WTC11 (cell line): Measurements from ENCODE around the gene SYTL1. TPM values are rescaled to one million over a fixed set of nuclear protein-coding genes. Genes with fewer than 3 reads are reported as not detected.

ENCODE experiments used
- ATAC-seq: fragments of 200-7000 bp; cut with Tn5 transposase; 2 replicates; pipeline ENCODE4 v1.10.0; 2021; ENCODE audit warnings: mild to moderate bottlenecking, moderate library complexity
- CTCF ChIA-PET: fragments of 300-600 bp; sonication (Branson Sonifier 250); formaldehyde crosslinking; loops from one replicate; lab custom pipeline; 2021; ENCODE audit warnings: antibody characterized with exemption; lab: Charles Lee
- POLR2A ChIA-PET: fragments of 350-600 bp; sonication (Branson Sonifier 250); formaldehyde crosslinking; loops from one replicate; lab custom pipeline; 2021; ENCODE audit warnings: antibody characterized with exemption; lab: Charles Lee
- DNase-seq: peaks from one replicate; pipeline ENCODE4 v3.0.0; 2021; ENCODE audit warnings: low spot score
- H3K27ac Mint-ChIP-seq: 2 replicates; pipeline ENCODE4 v1.8.0; 2021; ENCODE audit warnings: mixed read lengths
- H3K27me3 Mint-ChIP-seq: 2 replicates; pipeline ENCODE4 v1.8.0; 2021; ENCODE audit warnings: low read depth, mild to moderate bottlenecking, moderate library complexity, mixed read lengths
- H3K36me3 Mint-ChIP-seq: 2 replicates; pipeline ENCODE4 v1.8.0; 2021; ENCODE audit warnings: mixed read lengths
- H3K4me1 Mint-ChIP-seq: 2 replicates; pipeline ENCODE4 v1.8.0; 2022; ENCODE audit warnings: mixed read lengths
- H3K4me3 Mint-ChIP-seq: 2 replicates; pipeline ENCODE4 v1.8.0; 2021; ENCODE audit warnings: mild to moderate bottlenecking, moderate library complexity, mixed read lengths
- H3K9me3 Mint-ChIP-seq: 2 replicates; pipeline ENCODE4 v1.8.0; 2021; ENCODE audit warnings: mixed read lengths
- ATF1 ChIP-seq: sonication (generic); formaldehyde crosslinking; IDR thresholded peaks from 2 replicates; pipeline ENCODE4 v1.8.1; 2023; ENCODE audit warnings: mild to moderate bottlenecking, moderate library complexity, missing genetic modification reagents
- FOXJ3 ChIP-seq: sonication (generic); formaldehyde crosslinking; IDR thresholded peaks from 2 replicates; pipeline ENCODE4 v1.9.0; 2021; ENCODE audit warnings: missing genetic modification reagents, mild to moderate bottlenecking, borderline replicate concordance
- JUN ChIP-seq: sonication (generic); formaldehyde crosslinking; IDR thresholded peaks from 2 replicates; pipeline ENCODE4 v1.8.0; 2023; ENCODE audit warnings: mild to moderate bottlenecking, missing genetic modification reagents
- MXD4 ChIP-seq: fragments of 250-450 bp; sonication (Bioruptor Pico); IDR thresholded peaks from 2 replicates; pipeline ENCODE4 v1.8.0; 2021; ENCODE audit warnings: mild to moderate bottlenecking, moderate library complexity, borderline replicate concordance
- MYBL2 ChIP-seq: sonication (generic); formaldehyde crosslinking; IDR thresholded peaks from 2 replicates; pipeline ENCODE4 v1.8.1; 2023; ENCODE audit warnings: mild to moderate bottlenecking, moderate library complexity, missing genetic modification reagents
- NR1H2 ChIP-seq: sonication (generic); formaldehyde crosslinking; IDR thresholded peaks from 2 replicates; pipeline ENCODE4 v1.9.0; 2021; ENCODE audit warnings: mild to moderate bottlenecking, moderate library complexity, missing genetic modification reagents
- PRRX2 ChIP-seq: fragments of 250-450 bp; sonication (Bioruptor Pico); IDR thresholded peaks from 2 replicates; pipeline ENCODE4 v1.8.0; 2021; ENCODE audit warnings: mild to moderate bottlenecking
- RORB ChIP-seq: fragments of 250-450 bp; sonication (Bioruptor Pico); IDR thresholded peaks from 2 replicates; pipeline ENCODE4 v1.9.0; 2021; ENCODE audit warnings: mild to moderate bottlenecking
- ZNF317 ChIP-seq: sonication (generic); formaldehyde crosslinking; IDR thresholded peaks from 2 replicates; pipeline ENCODE4 v1.8.1; 2023; ENCODE audit warnings: low read depth, mild to moderate bottlenecking, moderate library complexity, missing genetic modification reagents, borderline replicate concordance
- total RNA-seq: library from RNA; stranded (reverse); gene quantifications from 3 replicates; pipeline ENCODE4 v1.2.3, GENCODE V29; 2021
- TF ChIP-seq, protein P1 (sequence below): fragments of 250-450 bp; sonication (Bioruptor Pico); IDR thresholded peaks from 2 replicates; pipeline ENCODE4 v1.9.0; 2021; ENCODE audit warnings: mild to moderate bottlenecking
- TF ChIP-seq, protein P2 (sequence below): fragments of 250-450 bp; sonication (Bioruptor Pico); conservative IDR thresholded peaks from 2 replicates; pipeline ENCODE4 v1.9.0; 2021; ENCODE audit warnings: mild to moderate bottlenecking
- TF ChIP-seq, protein P3 (sequence below): sonication (generic); formaldehyde crosslinking; IDR thresholded peaks from 2 replicates; pipeline ENCODE4 v1.8.0; 2023; ENCODE audit warnings: missing genetic modification reagents
- TF ChIP-seq, protein P4 (sequence below): fragments of 250-450 bp; sonication (Bioruptor Pico); IDR thresholded peaks from 2 replicates; pipeline ENCODE4 v1.9.0; 2021; ENCODE audit warnings: moderate library complexity, mild to moderate bottlenecking, inconsistent platforms, borderline replicate concordance
- TF ChIP-seq, protein P5 (sequence below): sonication (generic); formaldehyde crosslinking; conservative IDR thresholded peaks from 2 replicates; pipeline ENCODE4 v1.8.1; 2022; ENCODE audit warnings: mild to moderate bottlenecking, missing genetic modification reagents
- TF ChIP-seq, protein P6 (sequence below): sonication (generic); formaldehyde crosslinking; IDR thresholded peaks from 2 replicates; pipeline ENCODE4 v1.8.1; 2023; ENCODE audit warnings: mild to moderate bottlenecking, missing genetic modification reagents, moderate library complexity
- TF ChIP-seq, protein P7 (sequence below): sonication (generic); formaldehyde crosslinking; conservative IDR thresholded peaks from 2 replicates; pipeline ENCODE4 v1.8.1; 2023; ENCODE audit warnings: mild to moderate bottlenecking, low read depth, missing genetic modification reagents, moderate library complexity

The SYTL1 gene
- total RNA-seq, 1 experiment from 2014 or later, result 18.0 TPM

DNA sequence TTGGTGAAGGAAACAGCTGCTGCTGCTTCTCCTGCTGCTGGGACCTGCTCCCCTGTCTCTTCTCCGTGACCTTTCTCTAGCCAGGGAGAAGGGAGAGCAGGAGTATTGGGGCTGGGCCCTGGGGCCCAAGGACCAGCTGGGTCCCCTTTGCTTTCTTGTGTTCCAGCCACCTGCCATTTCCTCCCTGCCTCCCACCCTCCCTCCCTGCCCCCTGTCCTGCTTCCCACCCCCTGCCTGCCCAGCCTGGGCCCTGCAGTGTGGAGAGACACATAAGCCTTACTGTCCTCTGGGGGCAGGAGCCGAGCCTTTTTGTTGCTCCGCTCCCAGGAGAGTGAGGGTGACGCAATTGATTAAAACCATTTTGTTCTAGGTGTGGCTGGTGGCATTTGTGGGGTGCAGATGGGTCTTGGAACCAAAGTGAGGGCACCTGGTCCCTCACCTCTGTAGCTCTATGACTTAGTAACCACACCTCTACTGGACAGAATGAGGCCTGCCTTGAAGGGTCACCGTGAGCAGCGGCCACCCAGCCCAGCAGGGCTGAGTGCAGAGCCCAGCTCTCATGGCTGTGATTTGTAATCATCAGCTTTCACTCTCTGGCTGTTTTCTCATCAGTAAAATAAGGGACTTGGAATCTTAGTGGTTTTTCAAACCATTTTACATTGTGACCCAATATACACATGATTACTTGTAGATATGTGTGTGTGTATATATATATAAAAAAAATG is 33.8 kb upstream of the SYTL1 start:
- Mint-ChIP-seq H3K27me3 (peaks cover 7% of the 10 kb centered on the region), H3K9me3 (no peaks in the 10 kb centered on the region), H3K36me3 (no peaks in the 10 kb centered on the region), H3K27ac (no peak overlapping the region; the same call in 1 of the 2 replicates), H3K4me1 (peaks cover 23% of the 10 kb centered on the region), H3K4me3 (0 out of 2 replicates have a peak overlapping the region, but pooled peaks have one; percentile 50)
- TF ChIP-seq, protein P1, sequence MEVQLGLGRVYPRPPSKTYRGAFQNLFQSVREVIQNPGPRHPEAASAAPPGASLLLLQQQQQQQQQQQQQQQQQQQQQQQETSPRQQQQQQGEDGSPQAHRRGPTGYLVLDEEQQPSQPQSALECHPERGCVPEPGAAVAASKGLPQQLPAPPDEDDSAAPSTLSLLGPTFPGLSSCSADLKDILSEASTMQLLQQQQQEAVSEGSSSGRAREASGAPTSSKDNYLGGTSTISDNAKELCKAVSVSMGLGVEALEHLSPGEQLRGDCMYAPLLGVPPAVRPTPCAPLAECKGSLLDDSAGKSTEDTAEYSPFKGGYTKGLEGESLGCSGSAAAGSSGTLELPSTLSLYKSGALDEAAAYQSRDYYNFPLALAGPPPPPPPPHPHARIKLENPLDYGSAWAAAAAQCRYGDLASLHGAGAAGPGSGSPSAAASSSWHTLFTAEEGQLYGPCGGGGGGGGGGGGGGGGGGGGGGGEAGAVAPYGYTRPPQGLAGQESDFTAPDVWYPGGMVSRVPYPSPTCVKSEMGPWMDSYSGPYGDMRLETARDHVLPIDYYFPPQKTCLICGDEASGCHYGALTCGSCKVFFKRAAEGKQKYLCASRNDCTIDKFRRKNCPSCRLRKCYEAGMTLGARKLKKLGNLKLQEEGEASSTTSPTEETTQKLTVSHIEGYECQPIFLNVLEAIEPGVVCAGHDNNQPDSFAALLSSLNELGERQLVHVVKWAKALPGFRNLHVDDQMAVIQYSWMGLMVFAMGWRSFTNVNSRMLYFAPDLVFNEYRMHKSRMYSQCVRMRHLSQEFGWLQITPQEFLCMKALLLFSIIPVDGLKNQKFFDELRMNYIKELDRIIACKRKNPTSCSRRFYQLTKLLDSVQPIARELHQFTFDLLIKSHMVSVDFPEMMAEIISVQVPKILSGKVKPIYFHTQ (CRISPR knock-in tag), result no peak
- TF ChIP-seq ATF1 (CRISPR knock-in tag), result no peak
- TF ChIP-seq JUN, result no peak
- TF ChIP-seq, protein P2, sequence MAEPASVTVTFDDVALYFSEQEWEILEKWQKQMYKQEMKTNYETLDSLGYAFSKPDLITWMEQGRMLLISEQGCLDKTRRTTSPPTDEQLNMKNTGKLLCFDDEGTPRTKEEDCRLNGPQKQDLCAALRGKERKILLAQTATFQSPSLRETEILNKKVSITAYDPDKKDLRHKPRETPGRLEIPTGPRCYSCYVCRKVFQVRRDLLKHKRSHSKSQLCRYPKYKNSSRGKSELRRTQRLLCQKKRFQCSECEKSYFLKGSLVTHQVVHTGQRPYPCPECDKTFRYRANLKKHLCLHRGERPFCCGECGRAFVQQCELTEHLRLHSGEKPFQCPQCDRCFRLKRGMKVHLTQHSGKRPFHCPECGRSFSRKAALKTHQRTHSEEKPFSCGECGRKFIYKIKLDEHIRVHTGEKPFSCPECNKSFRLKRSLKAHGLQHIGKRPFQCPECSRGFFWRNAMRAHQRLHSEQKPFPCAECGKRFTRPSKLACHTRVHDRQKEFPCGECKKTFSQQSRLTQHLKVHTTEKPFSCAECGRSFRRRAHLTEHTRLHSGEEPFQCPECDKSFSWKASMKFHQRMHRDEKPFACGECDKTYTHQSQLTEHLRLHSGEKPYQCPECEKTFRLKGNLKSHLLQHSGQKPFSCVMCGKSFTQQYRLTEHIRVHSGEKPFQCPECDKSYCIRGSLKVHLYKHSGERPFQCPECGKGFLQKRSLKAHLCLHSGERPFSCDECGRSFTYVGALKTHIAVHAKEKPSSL (CRISPR knock-in tag), result no peak
- TF ChIP-seq, protein P3, sequence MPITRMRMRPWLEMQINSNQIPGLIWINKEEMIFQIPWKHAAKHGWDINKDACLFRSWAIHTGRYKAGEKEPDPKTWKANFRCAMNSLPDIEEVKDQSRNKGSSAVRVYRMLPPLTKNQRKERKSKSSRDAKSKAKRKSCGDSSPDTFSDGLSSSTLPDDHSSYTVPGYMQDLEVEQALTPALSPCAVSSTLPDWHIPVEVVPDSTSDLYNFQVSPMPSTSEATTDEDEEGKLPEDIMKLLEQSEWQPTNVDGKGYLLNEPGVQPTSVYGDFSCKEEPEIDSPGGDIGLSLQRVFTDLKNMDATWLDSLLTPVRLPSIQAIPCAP (CRISPR knock-in tag), result no peak
- TF ChIP-seq, protein P4, sequence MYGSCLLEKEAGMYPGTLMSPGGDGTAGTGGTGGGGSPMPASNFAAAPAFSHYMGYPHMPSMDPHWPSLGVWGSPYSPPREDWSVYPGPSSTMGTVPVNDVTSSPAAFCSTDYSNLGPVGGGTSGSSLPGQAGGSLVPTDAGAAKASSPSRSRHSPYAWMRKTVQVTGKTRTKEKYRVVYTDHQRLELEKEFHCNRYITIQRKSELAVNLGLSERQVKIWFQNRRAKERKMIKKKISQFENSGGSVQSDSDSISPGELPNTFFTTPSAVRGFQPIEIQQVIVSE, result no peak
- TF ChIP-seq MYBL2 (CRISPR knock-in tag), result no peak
- TF ChIP-seq, protein P5, sequence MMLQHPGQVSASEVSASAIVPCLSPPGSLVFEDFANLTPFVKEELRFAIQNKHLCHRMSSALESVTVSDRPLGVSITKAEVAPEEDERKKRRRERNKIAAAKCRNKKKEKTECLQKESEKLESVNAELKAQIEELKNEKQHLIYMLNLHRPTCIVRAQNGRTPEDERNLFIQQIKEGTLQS (CRISPR knock-in tag), result no peak
- TF ChIP-seq ZNF317, result no peak
- TF ChIP-seq RORB (CRISPR knock-in tag), result no peak
- no peak for TF ChIP-seq NR1H2 (CRISPR knock-in tag)
- no peak for TF ChIP-seq FOXJ3 (CRISPR knock-in tag)
- TF ChIP-seq, protein P6, sequence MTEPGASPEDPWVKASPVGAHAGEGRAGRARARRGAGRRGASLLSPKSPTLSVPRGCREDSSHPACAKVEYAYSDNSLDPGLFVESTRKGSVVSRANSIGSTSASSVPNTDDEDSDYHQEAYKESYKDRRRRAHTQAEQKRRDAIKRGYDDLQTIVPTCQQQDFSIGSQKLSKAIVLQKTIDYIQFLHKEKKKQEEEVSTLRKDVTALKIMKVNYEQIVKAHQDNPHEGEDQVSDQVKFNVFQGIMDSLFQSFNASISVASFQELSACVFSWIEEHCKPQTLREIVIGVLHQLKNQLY (CRISPR knock-in tag), result no peak
- no peak for TF ChIP-seq MXD4 (CRISPR knock-in tag)
- TF ChIP-seq, protein P7, sequence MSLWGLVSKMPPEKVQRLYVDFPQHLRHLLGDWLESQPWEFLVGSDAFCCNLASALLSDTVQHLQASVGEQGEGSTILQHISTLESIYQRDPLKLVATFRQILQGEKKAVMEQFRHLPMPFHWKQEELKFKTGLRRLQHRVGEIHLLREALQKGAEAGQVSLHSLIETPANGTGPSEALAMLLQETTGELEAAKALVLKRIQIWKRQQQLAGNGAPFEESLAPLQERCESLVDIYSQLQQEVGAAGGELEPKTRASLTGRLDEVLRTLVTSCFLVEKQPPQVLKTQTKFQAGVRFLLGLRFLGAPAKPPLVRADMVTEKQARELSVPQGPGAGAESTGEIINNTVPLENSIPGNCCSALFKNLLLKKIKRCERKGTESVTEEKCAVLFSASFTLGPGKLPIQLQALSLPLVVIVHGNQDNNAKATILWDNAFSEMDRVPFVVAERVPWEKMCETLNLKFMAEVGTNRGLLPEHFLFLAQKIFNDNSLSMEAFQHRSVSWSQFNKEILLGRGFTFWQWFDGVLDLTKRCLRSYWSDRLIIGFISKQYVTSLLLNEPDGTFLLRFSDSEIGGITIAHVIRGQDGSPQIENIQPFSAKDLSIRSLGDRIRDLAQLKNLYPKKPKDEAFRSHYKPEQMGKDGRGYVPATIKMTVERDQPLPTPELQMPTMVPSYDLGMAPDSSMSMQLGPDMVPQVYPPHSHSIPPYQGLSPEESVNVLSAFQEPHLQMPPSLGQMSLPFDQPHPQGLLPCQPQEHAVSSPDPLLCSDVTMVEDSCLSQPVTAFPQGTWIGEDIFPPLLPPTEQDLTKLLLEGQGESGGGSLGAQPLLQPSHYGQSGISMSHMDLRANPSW (CRISPR knock-in tag), result no peak
- TF ChIP-seq PRRX2 (CRISPR knock-in tag), result no peak
- ChIA-PET POLR2A (interaction anchor here (0.6 to 2.6 kb wide), 7 partner anchors 34 to 1361 kb away, joined by 3 to 21 read pairs (median 5); partner anchors contain the start of genes CD164L2, MAP3K6 and SYTL1), CTCF (interaction anchor here (0.8 to 9.3 kb wide), 33 partner anchors 9 to 361 kb away, joined by 3 to 124 read pairs (median 9); partner anchors contain the start of genes CD164L2, KDF1, MAP3K6 and SYTL1)
- ATAC-seq (peak; percentile 20), DNase-seq (no peak)
